GM18526 (cell line): ENCODE data around the gene SIAH2.

Experiments
- POLR2A ChIP-seq: IDR thresholded peaks from 3 replicates; pipeline ENCODE4 v1.6.1; 2011; ENCODE audit not compliant: insufficient read length; ENCODE audit errors: extremely low read depth

The SIAH2 gene

GRCh38 chr3:150783920-150784746, 21.2 kb upstream of the SIAH2 start:
- no peak for TF ChIP-seq POLR2A

GRCh38 chr3:150783316-150783715, 20.3 kb upstream of the SIAH2 start:
- no peak for TF ChIP-seq POLR2A

- TF ChIP-seq POLR2A, result no peak
Measured at GRCh38 chr3:150779402-150779858, 16.5 kb upstream of the SIAH2 start.

GRCh38 chr3:150778793-150779401, 15.9 kb upstream of the SIAH2 start:
- TF ChIP-seq POLR2A, result no peak

GRCh38 chr3:150775001-150775599, 12.1 kb upstream of the SIAH2 start:
- no peak for TF ChIP-seq POLR2A

GRCh38 chr3:150773616-150774192, 10.7 kb upstream of the SIAH2 start:
- no peak for TF ChIP-seq POLR2A

- no peak for TF ChIP-seq POLR2A
Measured at GRCh38 chr3:150771600-150771999, 8.6 kb upstream of the SIAH2 start.

- TF ChIP-seq POLR2A, result no peak
Measured at GRCh38 chr3:150770681-150771080, 7.7 kb upstream of the SIAH2 start.

GRCh38 chr3:150766742-150767141, 3.8 kb upstream of the SIAH2 start:
- TF ChIP-seq POLR2A, result no peak

GRCh38 chr3:150765949-150766720, 3.2 kb upstream of the SIAH2 start:
- TF ChIP-seq POLR2A, result no peak

GRCh38 chr3:150764967-150765366, 2.0 kb upstream of the SIAH2 start:
- TF ChIP-seq POLR2A, result no peak

GRCh38 chr3:150764566-150764965, 1.6 kb upstream of the SIAH2 start:
- no peak for TF ChIP-seq POLR2A

- TF ChIP-seq POLR2A, result no peak
Measured at GRCh38 chr3:150763841-150764483, 993 bp upstream of the SIAH2 start.

- no peak for TF ChIP-seq POLR2A
Measured at GRCh38 chr3:150762662-150763121, 277 bp downstream of the SIAH2 start.
